Osteoblast (primary cell): ENCODE data around the gene BAZ1B. TPM values are rescaled to one million over a fixed set of nuclear protein-coding genes. Genes with fewer than 3 reads are reported as not detected.

Source experiments
- DNase-seq: peaks from one replicate; pipeline ENCODE4 v3.0.0; 2011; ENCODE audit warnings: low spot score, mixed read lengths; ENCODE audit not compliant: insufficient read length; ENCODE audit errors: missing footprints
- H2AFZ ChIP-seq: 2 replicates; pipeline ENCODE4 v1.6.0; 2011; ENCODE audit warnings: mild to moderate bottlenecking, low read length
- H3K27ac ChIP-seq: 2 replicates; pipeline ENCODE4 v1.5.1; 2011; ENCODE audit warnings: mild to moderate bottlenecking, low read depth, low read length, moderate library complexity
- H3K27me3 ChIP-seq: 2 replicates; pipeline ENCODE4 v1.6.0; 2012; ENCODE audit warnings: mild to moderate bottlenecking, control low read depth, inconsistent platforms, low read length, moderate library complexity; ENCODE audit not compliant: insufficient read depth
- H3K36me3 ChIP-seq: 2 replicates; pipeline ENCODE4 v1.5.1; 2011; ENCODE audit warnings: mild to moderate bottlenecking, low read length, control low read depth, moderate library complexity; ENCODE audit not compliant: insufficient read depth
- H3K4me1 ChIP-seq: 2 replicates; pipeline ENCODE4 v1.5.1; 2011; ENCODE audit warnings: mild to moderate bottlenecking, low read length, control low read depth, moderate library complexity; ENCODE audit not compliant: insufficient read depth
- H3K4me2 ChIP-seq: 2 replicates; pipeline ENCODE4 v1.6.0; 2011; ENCODE audit warnings: mild to moderate bottlenecking, low read length; ENCODE audit not compliant: insufficient read depth
- H3K4me3 ChIP-seq: fragments of 200-600 bp; sonication (generic); 3 replicates; pipeline ENCODE4 v1.5.1; 2012; ENCODE audit warnings: mild to moderate bottlenecking, low read length, inconsistent platforms; ENCODE audit not compliant: insufficient read depth
- H3K79me2 ChIP-seq: 2 replicates; pipeline ENCODE4 v1.6.0; 2012; ENCODE audit warnings: mild to moderate bottlenecking, low read length, control low read depth, inconsistent platforms; ENCODE audit not compliant: insufficient read depth
- H3K9me3 ChIP-seq: 2 replicates; pipeline ENCODE4 v1.5.1; 2011; ENCODE audit warnings: low read depth, low read length, control low read depth
- H4K20me1 ChIP-seq: 2 replicates; pipeline ENCODE4 v1.6.0; 2012; ENCODE audit warnings: mild to moderate bottlenecking, low read length, control low read depth; ENCODE audit not compliant: insufficient read depth
- CTCF ChIP-seq: IDR thresholded peaks from 2 replicates; pipeline ENCODE4 v1.5.1; 2011; ENCODE audit warnings: mild to moderate bottlenecking, low read depth, low read length, moderate library complexity; ENCODE audit errors: extremely low read depth
- total RNA-seq: library from RNA; depleted of rRNA; stranded (reverse); fragments of >200 nt; gene quantifications from 2 replicates; pipeline ENCODE4 v1.2.3, GENCODE V29; 2012

Gene BAZ1B
- total RNA-seq, 1 donor: 61.2 TPM

GRCh38 chr7:73517241-73517995, 4.7 kb downstream of the BAZ1B start:
- Histone ChIP-seq H3K79me2 (peaks cover 90% of the 10 kb centered on the region), H3K36me3 (peaks cover 33% of the 10 kb centered on the region), H3K4me3 (no peak overlapping the region), H3K9me3 (no peaks in the 10 kb centered on the region), H4K20me1 (peaks cover 42% of the 10 kb centered on the region), H3K27ac (no peak overlapping the region), H2AFZ (no peak overlapping the region), H3K4me1 (peaks cover 31% of the 10 kb centered on the region), H3K27me3 (no peaks in the 10 kb centered on the region), H3K4me2 (no peak overlapping the region)
- DNase-seq: no peak
- no peak for TF ChIP-seq CTCF

GRCh38 chr7:73515178-73515577, 6.9 kb downstream of the BAZ1B start:
- no peak for TF ChIP-seq CTCF
- Histone ChIP-seq H3K4me2 (no peak overlapping the region), H2AFZ (no peak overlapping the region), H3K4me3 (no peak overlapping the region), H3K27me3 (no peaks in the 10 kb centered on the region), H3K27ac (no peak overlapping the region), H3K36me3 (peaks cover 45% of the 10 kb centered on the region), H4K20me1 (peaks cover 38% of the 10 kb centered on the region), H3K4me1 (peaks cover 34% of the 10 kb centered on the region), H3K9me3 (no peaks in the 10 kb centered on the region), H3K79me2 (peaks cover 97% of the 10 kb centered on the region)
- no peak for DNase-seq

- Histone ChIP-seq H3K27me3 (no peaks in the 10 kb centered on the region), H3K4me1 (peaks cover 15% of the 10 kb centered on the region), H4K20me1 (peaks cover 16% of the 10 kb centered on the region), H3K79me2 (peaks cover 94% of the 10 kb centered on the region), H2AFZ (no peak overlapping the region), H3K4me3 (no peak overlapping the region), H3K9me3 (no peaks in the 10 kb centered on the region), H3K36me3 (peaks cover 60% of the 10 kb centered on the region), H3K4me2 (peak overlapping the region; percentile 14), H3K27ac (peak overlapping the region; percentile 80)
- TF ChIP-seq CTCF: no peak
- DNase-seq: peak; percentile 67
Observed at GRCh38 chr7:73512018-73512780, 9.9 kb downstream of the BAZ1B start.

GRCh38 chr7:73509463-73509862, 12.6 kb downstream of the BAZ1B start:
- Histone ChIP-seq H3K4me1 (peaks cover 15% of the 10 kb centered on the region), H2AFZ (no peak overlapping the region), H3K79me2 (peaks cover 88% of the 10 kb centered on the region), H3K4me2 (no peak overlapping the region), H3K36me3 (peaks cover 63% of the 10 kb centered on the region), H4K20me1 (peaks cover 26% of the 10 kb centered on the region), H3K27ac (no peak overlapping the region), H3K27me3 (no peaks in the 10 kb centered on the region), H3K9me3 (no peaks in the 10 kb centered on the region), H3K4me3 (no peak overlapping the region)
- TF ChIP-seq CTCF: no peak
- no peak for DNase-seq
